HG02981 (cell line): ENCODE data around the gene DCLK1.

Experiments
- ATAC-seq: cut with Tn5 transposase; IDR thresholded peaks from one replicate; pipeline ENCODE4 v1.9.1; 2021; ENCODE audit warnings: mild to moderate bottlenecking, moderate library complexity; ENCODE audit not compliant: unreplicated experiment

The DCLK1 gene

DNA sequence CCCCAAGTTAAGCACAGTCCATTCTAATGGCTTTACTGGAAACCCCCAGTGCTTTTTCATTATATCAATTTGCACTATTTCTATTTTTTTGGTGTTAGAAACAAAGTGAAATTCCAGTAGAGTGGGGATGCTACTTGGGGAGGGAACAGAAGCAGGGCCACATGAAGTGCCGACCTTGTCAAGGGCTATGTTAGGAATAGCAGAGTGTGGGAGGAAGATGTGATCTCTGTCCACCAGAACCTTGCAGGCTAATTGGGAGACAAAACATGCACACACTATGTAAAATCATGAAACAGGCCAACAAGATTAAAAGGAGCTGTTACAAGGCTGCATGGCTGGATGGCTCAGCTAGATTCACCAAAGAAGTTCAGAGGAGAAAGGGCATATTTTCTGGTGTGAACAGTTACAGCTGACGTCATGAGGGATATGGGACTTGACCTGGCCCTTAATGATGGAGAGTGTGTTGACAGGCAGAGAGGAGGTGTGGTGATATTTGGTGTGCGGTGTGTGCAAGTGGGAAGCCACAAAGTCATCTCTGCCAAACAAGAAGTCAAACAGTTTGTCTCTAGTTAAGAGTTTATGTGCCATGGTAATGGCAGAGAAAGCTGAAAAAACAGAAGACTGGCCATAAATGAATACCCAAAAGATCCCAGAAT lies 336.3 kb downstream of the DCLK1 start:
- ATAC-seq: no peak

GRCh38 chr13:35793823-35794222 lies 337.4 kb downstream of the DCLK1 start:
- no peak for ATAC-seq

DNA sequence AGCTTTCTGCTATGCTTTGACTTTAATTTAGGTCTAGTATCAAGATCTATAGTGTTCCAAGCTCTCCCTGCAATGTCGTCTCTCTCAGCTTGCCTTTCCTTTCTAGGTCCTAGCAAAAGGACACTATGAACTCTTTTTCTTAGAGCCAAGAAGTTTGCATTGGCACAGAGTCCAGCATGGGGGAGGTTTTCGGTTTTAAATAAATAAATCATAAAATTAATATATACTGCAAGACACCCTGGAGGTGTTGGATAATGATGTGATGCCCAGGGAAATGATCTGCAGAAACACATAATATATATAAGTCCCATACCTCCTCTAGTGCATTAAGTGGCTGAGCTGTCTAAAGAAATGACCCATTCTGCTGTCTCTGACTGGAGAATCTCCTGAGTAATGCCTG lies 338.3 kb downstream of the DCLK1 start:
- no peak for ATAC-seq

- no peak for ATAC-seq
Measured at GRCh38 chr13:35792021-35792420, 339.2 kb downstream of the DCLK1 start.

GRCh38 chr13:35791184-35791851 lies 339.9 kb downstream of the DCLK1 start:
- no peak for ATAC-seq

DNA sequence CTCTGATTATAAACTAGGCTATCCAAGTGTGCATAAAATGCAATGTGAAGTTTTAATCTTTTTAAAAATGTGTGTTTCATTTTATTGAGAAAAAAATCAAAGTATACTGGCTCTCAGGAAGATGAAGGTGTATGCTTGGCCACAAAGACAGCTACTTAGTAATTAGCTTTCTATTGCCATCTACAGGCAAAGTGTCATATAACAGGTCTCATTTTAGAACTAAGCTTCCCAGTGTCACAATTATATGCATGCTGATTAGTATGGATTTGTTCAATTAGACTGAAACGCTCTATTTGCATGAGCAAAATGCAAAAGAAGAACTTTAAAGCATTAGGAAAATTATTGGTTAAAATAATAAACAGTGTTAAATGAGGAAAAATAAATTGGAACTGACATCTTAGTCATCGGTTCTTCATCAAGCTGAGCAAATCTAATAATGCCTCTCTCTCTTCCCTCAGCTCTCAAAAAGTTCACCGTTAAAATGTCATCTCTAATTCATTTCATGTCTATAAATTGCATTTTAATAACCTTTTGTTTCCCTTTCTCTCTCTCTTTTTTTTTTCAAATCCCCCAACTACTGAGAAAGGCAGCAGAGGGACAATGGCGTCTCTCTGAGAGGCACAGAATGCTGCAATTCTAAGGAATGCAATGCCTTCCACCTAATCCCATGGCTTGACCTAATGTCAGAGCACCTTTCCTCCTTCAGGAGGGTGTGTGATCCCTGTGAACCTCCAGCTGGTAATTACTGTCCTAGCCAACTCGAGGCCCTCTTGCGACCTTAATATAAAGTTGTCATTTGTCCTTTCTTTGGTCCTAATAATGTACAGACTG lies 341.6 kb downstream of the DCLK1 start:
- peak; percentile 81 for ATAC-seq

- ATAC-seq: no peak
Measured at GRCh38 chr13:35787937-35788336, 343.2 kb downstream of the DCLK1 start.

DNA sequence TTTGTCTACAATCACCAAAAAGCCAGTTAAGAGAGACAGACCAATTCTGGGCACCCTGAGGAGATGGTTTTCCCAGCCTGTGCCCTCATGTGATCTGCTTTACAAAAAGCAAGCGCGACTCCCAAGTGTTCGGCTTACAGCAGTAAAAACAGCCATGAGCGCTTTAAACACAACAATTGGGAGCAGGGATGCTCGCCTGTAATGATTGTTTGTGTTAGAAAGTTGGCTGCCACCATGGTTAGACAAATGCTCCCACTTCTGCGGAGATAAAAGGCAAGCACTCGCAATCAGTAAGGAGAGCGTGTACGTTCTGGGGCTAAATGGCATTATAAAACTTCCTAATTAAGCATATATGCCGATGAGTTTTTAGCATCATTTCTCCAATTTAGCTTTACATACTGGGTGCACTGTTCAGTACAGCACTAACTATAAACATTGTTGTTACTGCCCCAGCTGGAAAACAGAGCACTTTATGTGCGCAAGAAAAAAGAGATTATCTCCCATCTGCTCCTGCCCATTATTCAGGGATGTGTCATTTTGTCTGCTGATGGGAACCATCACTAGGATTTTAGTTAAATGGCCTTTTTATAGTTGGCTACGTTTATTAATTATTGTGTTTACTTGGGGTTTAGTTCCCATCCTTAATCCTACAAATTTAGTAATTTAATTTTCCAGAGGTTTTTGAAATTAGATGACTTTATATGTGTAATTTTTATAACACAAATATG lies 345.4 kb downstream of the DCLK1 start:
- ATAC-seq: no peak

DNA sequence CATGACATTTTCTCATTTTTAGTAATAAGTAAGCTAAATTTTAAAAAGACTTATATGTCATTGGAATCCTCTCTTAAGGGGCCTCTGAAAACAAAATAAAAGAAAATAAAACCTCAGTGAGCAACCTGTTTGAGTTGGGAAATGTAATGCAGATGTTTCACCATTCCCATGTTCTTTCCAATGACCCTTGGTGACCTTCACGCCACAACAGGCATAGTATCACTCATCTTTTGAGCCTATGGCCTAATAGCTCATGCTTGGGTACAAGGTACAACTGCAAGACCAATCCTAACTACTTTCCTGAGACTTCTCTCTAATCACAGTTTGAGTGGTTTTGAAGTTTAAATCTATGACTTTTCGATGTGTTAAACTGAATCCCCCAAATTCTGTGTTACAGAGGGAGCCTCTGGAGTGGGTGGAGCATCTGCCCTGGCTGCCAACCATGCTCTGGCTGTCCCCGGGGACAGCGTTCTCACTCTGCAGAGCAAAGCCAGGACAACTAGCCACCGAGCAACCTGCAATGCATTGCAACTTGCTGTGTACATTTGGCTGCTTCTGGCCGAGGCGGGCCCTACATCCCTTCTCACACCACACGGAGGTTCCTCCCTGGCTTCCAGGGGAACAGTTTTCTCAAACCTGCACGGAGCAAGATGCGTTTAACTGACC lies 346.8 kb downstream of the DCLK1 start:
- ATAC-seq: no peak

GRCh38 chr13:35782793-35783192 lies 348.4 kb downstream of the DCLK1 start:
- no peak for ATAC-seq

DNA sequence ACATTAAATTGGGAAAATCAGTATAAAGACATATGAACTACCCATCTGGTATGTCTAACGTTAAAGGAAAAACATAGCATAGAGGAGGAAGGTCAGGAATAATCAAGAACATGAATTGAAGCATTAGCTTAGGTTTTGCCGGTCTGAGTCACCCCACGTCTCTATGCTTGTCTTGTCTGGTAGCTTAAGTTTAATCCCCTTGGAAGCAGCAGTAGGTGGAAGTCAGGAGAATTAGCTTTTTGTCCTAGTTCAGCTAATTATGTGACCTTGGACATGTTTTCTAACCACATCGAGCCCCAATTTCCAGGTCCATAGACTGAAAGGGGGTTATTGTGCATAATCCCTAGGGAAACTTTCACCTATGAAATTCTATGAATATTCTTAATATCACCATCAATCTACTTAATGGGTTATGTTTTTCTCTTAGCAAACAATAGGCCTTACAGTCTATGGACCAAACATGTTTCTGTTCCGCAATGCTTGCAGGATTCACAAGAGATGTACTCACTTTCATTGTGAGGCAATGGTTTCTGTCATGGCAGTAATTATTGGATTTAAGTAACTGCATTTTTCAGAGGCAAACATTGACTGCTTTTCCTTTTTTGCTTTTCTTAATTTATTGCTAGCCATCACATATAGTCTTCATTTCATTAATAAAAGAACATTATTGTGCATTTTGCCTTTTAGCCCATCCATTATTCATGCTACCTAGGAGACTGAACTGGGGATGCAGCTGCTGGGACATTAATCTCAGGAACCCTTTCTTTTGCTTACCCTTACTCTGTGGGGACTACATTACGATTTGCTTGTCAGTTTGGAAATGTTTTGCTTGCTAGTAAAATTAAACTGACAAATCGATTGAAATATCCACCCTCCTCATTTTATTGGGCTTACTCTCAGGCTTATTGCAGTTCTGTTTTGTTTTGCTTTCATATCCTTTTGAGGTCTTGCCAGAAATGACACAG lies 349.9 kb downstream of the DCLK1 start:
- ATAC-seq: no peak

GRCh38 chr13:35780613-35781012 lies 350.6 kb downstream of the DCLK1 start:
- ATAC-seq: no peak

GRCh38 chr13:35771898-35772297 lies 359.3 kb downstream of the DCLK1 start:
- no peak for ATAC-seq

DNA sequence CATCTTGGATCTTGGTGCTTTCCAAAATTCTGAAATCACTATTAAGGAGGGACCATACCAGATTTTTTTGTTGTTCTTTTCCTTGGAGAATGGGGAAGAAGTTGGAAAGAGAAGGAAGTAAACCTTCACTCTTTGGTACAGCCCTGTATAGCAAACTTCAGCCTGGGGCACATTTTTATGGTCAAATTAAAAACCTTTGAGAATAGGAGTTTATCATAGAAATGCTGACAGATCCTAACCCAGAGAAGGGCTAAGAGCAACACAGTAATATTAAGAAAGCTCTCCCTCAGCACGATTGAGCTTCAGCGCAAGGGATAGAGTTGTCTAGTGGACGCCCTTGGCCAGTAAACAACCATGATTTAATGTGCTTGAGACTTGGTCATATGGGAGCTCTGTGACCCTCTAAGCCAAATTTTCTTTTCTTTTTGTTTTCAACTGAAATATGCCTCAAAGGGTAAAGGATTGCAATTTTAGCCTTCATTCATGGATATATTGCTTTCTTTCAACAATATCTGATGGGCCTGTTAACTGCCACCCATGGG lies 360.4 kb downstream of the DCLK1 start:
- ATAC-seq: no peak

DNA sequence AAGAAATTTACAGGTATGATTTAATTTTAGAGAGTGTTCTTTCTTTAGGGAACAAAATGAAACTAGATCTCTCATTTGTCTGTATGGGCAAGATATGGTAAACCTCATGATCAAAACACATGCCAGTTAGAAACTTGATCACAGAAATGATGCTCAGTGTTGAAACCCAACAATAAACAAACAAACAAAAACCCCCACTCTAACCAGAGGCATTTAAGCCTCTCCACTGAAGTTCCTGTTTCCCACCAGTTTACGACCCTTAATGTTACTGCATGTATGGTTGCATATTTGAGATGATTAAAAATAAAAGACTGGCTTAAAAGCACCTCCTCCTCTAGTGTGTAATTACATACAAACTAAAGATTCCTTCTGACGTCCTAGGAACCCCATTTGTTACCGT lies 361.4 kb downstream of the DCLK1 start:
- no peak for ATAC-seq

GRCh38 chr13:35768551-35768950 lies 362.6 kb downstream of the DCLK1 start:
- ATAC-seq: no peak

DNA sequence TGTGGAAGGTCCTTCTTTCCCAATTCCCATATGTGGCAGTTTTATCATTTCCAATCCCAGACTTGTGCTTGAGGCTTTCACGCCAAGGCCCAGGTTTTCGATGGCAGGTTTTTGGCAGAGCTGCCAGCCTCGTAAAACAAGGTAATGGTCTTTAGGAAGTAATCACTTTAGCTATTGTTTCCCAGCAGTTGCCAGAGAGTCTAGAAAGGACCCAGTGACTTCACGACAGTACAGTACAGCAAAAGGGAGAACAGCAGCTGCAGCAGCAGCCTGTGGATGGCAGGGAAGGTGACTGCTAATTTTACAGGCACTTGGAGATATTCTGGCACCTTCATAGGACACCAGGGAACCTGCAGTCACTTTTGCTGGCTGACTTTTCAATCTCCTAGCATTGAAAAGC lies 363.1 kb downstream of the DCLK1 start:
- no peak for ATAC-seq

GRCh38 chr13:35767256-35767976 lies 363.8 kb downstream of the DCLK1 start:
- no peak for ATAC-seq

DNA sequence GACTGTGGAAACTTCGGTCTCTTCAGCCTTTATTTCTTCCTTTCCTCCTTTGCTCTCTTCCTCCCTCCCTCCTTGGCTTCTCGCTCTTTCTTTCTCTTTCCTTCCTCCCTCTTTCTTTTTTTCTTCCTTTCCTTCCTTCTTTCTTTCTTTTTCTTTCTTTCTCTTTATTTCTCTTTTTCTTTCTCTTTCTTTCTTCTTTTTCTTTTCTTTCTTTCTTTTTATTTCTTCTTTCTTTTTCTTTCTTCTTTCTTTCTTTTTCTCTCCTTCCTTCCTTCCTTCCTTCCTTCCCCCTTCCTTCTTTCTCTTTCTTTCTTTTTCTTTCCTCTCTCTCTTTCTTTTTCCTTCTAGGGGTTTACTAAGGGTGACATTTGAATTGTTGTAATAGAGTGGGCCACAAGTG lies 364.5 kb downstream of the DCLK1 start:
- no peak for ATAC-seq
